Rectal smooth muscle tissue (tissue), 1 donor: ENCODE measurements around the gene FBLN5.

ENCODE experiments used
- H3K27ac ChIP-seq: one replicate; pipeline ENCODE4 v1.7.0; 2013; ENCODE audit warnings: low read depth, low read length, inconsistent platforms
- H3K27me3 ChIP-seq: one replicate; pipeline ENCODE4 v1.7.0; 2013; ENCODE audit warnings: low read length; ENCODE audit not compliant: control insufficient read depth, insufficient read depth
- H3K36me3 ChIP-seq: one replicate; pipeline ENCODE4 v1.7.0; 2013; ENCODE audit warnings: low read length; ENCODE audit not compliant: control insufficient read depth, insufficient read depth
- H3K4me1 ChIP-seq: one replicate; pipeline ENCODE4 v1.7.0; 2013; ENCODE audit warnings: low read length; ENCODE audit not compliant: control insufficient read depth, insufficient read depth
- H3K4me3 ChIP-seq: one replicate; pipeline ENCODE4 v1.7.0; 2013; ENCODE audit warnings: low read length
- H3K9ac ChIP-seq: one replicate; pipeline ENCODE4 v1.7.0; 2013; ENCODE audit warnings: low read length

Gene FBLN5

DNA sequence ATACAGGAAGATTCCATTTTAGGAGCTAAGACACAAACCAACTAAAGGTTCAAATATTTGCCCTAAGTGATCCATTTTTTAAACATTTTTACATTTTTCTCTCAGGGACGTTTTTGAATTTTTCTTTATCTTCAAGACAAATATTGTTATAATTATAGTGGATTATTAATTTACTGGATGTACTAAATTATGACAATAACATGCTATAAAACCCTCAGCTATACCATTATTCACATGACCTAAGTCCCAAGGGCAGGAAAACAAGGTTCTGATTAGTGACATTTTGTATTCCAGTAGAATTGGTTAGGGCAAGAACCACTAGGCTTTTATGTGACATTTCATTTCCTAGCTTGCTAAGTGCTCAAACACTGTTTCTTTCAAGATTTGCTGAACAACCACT is 16.5 kb upstream of the FBLN5 start:
- H3K36me3 ChIP-seq: no peaks in the 10 kb centered on the region
- H3K9ac ChIP-seq: no peak overlapping the region
- no peak overlapping the region for H3K4me3 ChIP-seq
- H3K27ac ChIP-seq: no peak overlapping the region
- H3K27me3 ChIP-seq: no peaks in the 10 kb centered on the region
- H3K4me1 ChIP-seq: no peaks in the 10 kb centered on the region

DNA sequence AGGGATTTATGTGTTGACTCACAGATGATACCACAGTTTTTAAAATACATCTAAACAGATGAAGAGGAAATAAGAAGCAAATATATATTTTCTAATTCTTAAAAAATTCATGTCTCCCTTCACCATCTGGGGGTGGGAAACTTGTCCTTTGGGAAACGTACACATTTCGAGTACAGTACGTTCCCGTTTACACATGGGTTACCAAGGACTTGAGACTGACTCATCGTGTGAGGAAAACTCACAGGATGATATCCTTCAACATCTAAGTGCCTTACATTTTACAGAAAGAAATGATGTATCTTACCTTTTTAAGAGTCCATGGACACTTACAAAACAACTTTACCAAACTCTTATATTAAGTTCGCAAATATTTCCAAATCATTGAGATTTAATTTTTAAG is 16.0 kb upstream of the FBLN5 start:
- Histone ChIP-seq H3K27me3 (no peaks in the 10 kb centered on the region), H3K36me3 (no peaks in the 10 kb centered on the region), H3K4me3 (no peak overlapping the region), H3K4me1 (no peaks in the 10 kb centered on the region), H3K9ac (no peak overlapping the region), H3K27ac (no peak overlapping the region)

DNA sequence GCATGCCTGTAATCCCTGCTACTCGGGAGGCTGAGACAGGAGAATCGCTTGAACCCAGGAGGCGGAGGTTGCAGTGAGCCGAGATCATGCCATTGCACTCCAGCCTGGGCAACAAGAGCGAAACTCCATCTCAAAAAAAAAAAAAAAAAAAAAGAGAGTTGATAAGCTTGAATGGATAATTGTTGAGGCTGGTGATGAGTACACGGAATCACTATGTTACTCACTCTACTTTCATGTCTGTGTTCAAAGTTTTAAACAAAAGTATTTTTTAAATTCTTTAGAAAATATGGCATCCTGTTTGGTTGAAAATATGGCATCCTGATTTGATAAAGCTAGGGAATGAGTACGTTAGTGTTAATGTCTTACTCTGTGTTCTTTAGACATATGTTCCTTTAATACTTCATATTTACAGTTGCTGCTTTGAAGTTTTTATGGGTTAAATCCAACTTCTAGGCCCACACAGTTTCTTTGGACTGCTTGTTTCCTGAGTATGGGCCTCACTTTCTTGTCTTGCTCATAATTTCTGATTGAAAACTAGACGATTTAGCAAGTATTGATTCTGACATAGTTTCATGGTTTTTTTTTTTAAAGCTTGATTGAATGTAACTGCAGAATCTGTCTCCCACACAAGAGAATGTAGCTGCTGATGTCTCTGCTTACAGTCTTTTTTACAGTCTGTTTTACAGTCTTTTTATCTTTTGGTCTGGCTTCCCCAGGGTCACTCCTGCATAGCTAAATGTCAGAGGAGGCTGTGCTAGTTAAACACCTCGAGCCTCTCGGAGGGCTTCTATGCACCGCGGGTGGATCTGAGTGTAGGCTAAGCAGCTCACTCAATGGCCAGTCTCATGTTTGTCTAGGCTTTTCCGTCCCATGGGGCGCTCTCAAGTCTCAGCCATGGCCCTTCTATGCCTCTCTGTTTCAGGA is 14.1 kb upstream of the FBLN5 start:
- H3K36me3 ChIP-seq: no peaks in the 10 kb centered on the region
- H3K4me3 ChIP-seq: no peak overlapping the region
- H3K4me1 ChIP-seq: no peaks in the 10 kb centered on the region
- no peaks in the 10 kb centered on the region for H3K27me3 ChIP-seq
- H3K9ac ChIP-seq: no peak overlapping the region
- no peak overlapping the region for H3K27ac ChIP-seq

DNA sequence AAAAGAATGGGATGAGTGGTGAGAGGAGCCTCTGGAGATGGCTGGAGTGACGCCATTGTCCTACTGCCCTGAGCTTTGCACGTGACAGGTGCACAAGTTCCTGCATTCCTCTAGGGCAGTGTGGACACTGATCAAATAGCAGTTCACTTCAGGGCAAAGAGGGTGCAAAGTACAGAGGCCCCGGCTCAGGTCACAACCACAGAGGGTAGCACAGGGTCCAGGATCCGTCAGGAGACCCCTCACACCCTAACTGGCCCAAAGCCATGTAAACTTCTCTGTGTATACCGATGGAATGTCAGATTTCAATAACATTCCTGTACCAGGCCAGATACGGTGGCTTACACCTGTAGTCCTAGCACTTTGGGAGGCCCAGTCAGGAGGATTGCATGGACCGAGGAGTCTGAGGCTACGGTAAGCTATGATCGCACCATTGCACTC is 10.4 kb upstream of the FBLN5 start:
- Histone ChIP-seq H3K36me3 (no peaks in the 10 kb centered on the region), H3K27me3 (no peaks in the 10 kb centered on the region), H3K27ac (no peak overlapping the region), H3K4me1 (no peaks in the 10 kb centered on the region), H3K4me3 (no peak overlapping the region), H3K9ac (no peak overlapping the region)

DNA sequence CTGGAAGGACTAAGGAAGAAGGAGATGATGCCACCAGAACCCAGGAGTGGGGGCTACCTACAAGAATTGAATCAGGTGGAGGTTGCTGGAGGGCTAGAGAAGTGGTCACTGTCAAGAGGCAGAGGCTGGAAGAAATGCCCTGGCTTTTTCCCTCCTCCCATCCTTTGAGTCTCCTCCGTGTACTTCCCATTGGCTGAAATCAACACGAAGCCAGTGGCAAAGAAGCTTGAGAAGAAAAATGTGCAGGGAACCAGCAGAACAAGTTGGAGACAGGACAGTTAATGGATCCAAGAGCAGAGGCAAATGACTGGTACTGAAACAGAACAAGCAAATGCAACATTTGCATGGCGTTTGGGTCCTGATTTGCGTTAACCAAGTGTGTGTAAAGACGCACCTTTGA is 9.1 kb upstream of the FBLN5 start:
- Histone ChIP-seq H3K36me3 (no peaks in the 10 kb centered on the region), H3K27me3 (no peaks in the 10 kb centered on the region), H3K4me3 (no peak overlapping the region), H3K27ac (no peak overlapping the region), H3K4me1 (no peaks in the 10 kb centered on the region), H3K9ac (no peak overlapping the region)

DNA sequence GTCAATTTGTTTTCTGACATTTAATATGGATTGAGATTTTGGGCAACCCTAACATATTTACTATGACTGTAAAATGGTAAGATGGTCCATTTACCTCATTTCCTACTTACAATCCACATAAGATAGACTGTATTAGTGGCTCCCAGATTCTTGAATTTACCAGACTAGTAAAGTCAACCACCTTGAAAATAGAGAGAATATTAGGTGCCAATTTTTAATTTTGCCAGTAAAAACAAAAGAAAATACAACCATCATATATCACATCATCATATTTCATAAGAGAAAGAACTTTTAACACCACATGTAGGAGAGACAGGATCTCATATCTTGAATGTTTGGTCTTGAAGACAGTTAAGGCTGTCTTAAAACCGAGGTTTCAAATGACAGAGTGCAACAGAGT is 7.7 kb upstream of the FBLN5 start:
- H3K4me3 ChIP-seq: no peak overlapping the region
- H3K27ac ChIP-seq: no peak overlapping the region
- H3K27me3 ChIP-seq: no peaks in the 10 kb centered on the region
- H3K9ac ChIP-seq: no peak overlapping the region
- H3K36me3 ChIP-seq: no peaks in the 10 kb centered on the region
- no peaks in the 10 kb centered on the region for H3K4me1 ChIP-seq

DNA sequence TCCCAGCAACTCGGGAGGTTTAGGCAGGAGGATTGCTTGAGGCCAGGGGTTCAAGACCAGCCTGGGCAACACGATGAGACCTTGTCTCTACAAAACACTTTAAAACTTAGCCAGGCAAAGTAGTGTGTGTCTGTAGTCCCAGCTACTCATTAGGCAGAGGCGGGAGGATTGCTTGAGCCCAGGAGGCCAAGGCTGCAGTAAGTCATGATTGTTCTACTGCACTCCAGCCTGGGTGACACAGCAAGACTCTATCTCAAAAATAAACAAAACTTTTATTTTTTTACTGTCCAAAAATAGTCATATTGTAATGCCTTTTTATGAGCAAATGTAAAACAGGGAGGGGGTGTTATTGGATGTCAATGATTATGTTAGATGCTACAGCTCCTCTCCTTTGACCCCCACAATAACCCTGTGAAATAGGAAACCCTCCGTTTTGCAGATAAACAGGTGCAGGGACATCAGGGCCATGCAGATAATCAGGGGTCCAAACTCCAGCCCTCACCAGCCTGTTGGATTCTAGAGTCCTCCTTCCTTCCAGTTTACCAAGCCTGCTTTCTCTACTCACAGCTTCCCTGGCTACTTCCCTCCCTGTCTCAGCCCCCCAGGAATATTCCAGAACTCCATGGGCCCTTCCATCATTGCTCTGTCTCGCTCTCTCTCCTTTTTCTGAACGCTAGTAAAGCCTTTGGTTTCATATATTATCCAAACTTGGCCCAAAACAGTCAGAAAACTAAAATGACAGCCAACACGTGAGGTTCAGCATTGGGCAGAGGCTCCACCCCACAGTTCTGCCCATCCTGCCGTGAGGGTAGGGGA is 5.9 kb upstream of the FBLN5 start:
- Histone ChIP-seq H3K4me1 (no peaks in the 10 kb centered on the region), H3K4me3 (no peak overlapping the region), H3K9ac (no peak overlapping the region), H3K27ac (no peak overlapping the region), H3K27me3 (no peaks in the 10 kb centered on the region), H3K36me3 (no peaks in the 10 kb centered on the region)

DNA sequence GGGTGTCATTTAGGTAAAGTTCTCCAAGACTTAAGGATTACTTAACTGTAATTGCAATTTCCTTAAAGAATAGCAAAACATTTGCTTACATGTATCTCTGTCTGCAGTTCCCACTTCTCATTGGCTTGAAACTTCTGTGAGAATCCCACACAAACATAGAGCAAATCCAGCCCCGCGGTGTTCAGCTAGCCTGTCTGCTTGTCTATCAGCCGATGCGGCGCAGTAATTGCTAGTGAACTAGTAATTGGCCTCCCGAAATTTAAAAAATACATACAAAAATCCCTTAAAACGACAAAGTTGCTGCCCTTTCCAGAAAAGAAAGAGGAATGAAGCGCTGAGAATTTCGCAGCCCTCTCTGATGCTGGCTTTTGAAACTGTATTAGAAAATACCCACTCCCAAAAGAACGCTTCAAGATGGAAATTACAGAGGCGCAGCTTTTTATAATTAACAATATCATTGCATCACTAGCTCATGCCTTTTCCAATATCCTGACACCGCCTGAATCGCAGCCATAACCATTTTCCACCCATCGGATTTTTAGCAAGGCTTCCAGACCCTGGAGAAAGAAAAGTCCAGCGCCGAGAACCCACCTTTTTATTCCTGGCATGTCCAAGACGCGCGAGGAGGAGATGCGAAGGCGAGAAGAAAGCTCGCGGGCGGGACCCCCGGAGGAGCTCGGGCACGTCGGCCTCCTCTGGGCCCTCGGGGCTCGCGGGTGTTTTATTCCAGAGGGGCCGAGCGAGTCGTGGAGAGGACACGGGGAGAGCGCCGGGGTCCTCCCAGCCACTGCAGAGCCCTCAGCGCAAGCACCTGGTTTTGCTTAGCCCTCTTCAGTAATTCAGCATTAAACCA is 646 bp downstream of the FBLN5 start:
- H3K27ac ChIP-seq: peak overlapping the region; percentile 56

DNA sequence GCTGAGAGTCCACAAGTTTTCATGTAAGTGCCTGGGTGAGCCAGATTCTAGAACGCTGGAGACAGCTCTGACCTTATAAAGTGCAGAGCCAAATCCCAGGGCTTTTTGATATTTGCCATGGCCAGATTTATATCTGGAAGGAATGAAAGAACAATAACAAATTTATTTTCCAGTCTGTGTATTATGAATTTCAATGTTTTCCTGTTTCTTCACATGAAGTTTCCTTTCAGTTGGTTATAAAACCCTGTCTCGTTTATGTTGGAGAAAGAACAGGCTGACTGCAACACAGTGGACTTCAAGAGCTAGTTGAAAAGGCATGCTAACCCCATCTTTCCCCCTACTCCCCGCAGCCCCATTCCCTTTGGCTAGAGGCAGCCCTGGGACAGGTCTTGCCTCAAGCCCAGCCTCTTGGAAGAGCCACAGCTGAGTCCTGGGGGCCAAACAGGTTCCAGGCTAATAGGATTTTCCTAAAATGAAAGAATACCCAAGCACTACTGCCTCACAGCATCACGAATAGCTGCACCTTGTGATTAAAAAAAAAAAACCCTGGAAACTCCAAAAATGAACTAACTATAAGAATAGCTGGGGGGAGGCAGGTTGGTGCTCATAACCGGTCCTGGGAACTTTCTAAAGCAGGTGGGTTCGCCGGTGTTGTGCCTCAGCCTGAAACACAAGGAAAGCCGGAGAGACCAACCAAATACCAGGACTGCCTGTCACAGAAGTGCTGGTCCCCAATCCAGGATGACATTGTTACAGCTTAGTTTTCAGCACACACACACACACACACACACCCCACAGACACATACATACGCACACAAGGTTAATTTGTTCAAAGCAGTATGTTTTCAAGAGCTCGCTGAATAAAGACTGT is 1.5 kb downstream of the FBLN5 start:
- Histone ChIP-seq H3K4me3 (peak overlapping the region; percentile 69), H3K36me3 (no peaks in the 10 kb centered on the region), H3K27ac (peak overlapping the region; percentile 56), H3K4me1 (peaks cover 4% of the 10 kb centered on the region), H3K9ac (no peak overlapping the region), H3K27me3 (no peaks in the 10 kb centered on the region)

More for the DNA sequence above, 646 bp downstream of the FBLN5 start:
- peak overlapping the region; percentile 11 for H3K9ac ChIP-seq
- peak overlapping the region; percentile 69 for H3K4me3 ChIP-seq
- no peaks in the 10 kb centered on the region for H3K36me3 ChIP-seq
- no peaks in the 10 kb centered on the region for H3K27me3 ChIP-seq
- H3K4me1 ChIP-seq: peaks cover 4% of the 10 kb centered on the region

DNA sequence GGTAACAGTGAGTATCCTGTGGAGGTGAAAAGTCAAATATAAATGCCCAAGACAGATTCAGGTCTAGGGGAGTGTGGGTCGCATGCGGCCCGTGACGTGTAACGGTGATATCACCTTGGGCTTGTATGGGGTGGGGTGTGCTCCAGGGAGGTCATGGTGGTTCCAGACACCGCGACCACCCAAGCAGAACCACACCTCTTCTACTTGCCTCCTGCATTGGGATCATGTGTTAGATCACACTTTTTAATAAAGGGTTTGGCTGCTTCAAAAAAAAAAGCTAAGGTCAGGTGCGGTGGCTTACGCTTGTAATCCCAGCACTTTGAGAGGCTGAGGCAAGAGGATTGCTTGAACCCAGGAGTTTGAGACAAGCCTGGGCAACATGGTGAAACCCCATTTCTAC is 4.5 kb downstream of the FBLN5 start:
- H3K27me3 ChIP-seq: no peaks in the 10 kb centered on the region
- no peak overlapping the region for H3K27ac ChIP-seq
- no peaks in the 10 kb centered on the region for H3K36me3 ChIP-seq
- H3K4me1 ChIP-seq: peaks cover 4% of the 10 kb centered on the region
- H3K4me3 ChIP-seq: no peak overlapping the region
- no peak overlapping the region for H3K9ac ChIP-seq

DNA sequence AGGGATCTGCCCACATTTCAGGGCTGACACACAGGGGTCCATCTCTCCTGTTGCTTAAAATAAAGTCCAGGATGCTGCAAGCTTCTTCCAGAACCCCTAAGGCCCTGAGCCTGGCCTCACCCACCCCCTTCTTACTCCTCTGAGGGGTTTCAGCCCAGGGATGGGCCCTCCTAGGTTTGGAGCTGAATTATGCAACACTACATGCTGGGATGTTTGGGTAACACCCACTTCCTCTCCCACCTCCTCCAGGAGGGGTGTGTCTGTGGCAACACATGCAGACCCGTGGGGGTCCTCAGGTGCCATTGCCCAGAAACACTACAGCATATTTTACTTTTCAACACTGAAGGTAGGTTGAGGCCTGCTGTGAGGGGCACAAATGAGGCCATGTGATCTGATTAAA is 5.4 kb downstream of the FBLN5 start:
- peaks cover 4% of the 10 kb centered on the region for H3K4me1 ChIP-seq
- H3K27ac ChIP-seq: no peak overlapping the region
- no peaks in the 10 kb centered on the region for H3K27me3 ChIP-seq
- H3K36me3 ChIP-seq: no peaks in the 10 kb centered on the region
- H3K4me3 ChIP-seq: no peak overlapping the region
- H3K9ac ChIP-seq: no peak overlapping the region
